Endothelial cell of umbilical vein (primary cell): ENCODE results near the gene ZSCAN26.

Source experiments
- EZH2 ChIP-seq: IDR thresholded peaks from 2 replicates; pipeline ENCODE4 v1.6.1; 2012; ENCODE audit warnings: borderline replicate concordance, low read depth, mild to moderate bottlenecking, moderate library complexity, low read length, inconsistent platforms; ENCODE audit not compliant: severe bottlenecking
- JUN ChIP-seq: IDR thresholded peaks from 2 replicates; pipeline ENCODE4 v1.6.1; 2011; ENCODE audit warnings: borderline replicate concordance, low read depth; ENCODE audit not compliant: insufficient read length, insufficient read depth
- POLR2A ChIP-seq: IDR thresholded peaks from 2 replicates; pipeline ENCODE4 v1.6.1; 2012; ENCODE audit warnings: low read depth, mild to moderate bottlenecking, control low read depth, low read length
- POLR2AphosphoS5 ChIP-seq: IDR thresholded peaks from 2 replicates; pipeline ENCODE4 v1.6.1; 2012; ENCODE audit warnings: low read depth, mild to moderate bottlenecking, control low read depth, low read length, moderate library complexity; ENCODE audit not compliant: insufficient read depth
- TF ChIP-seq, protein P1 (sequence below), 2 donors: IDR thresholded peaks; 1 replicate in 1 of 2; 2 replicates in 1 of 2; pipeline ENCODE4 v1.5.1; 2011; ENCODE audit warnings: low read length in 2 of 2, mild to moderate bottlenecking in 2 of 2, moderate library complexity in 2 of 2, control low read depth in 1 of 2, inconsistent platforms in 1 of 2, low read depth in 1 of 2; ENCODE audit not compliant: insufficient read depth in 1 of 2; ENCODE audit errors: extremely low read depth in 1 of 2
- TF ChIP-seq, protein P2 (sequence below): IDR thresholded peaks from 2 replicates; pipeline ENCODE4 v1.6.1; 2011; ENCODE audit not compliant: insufficient read depth, insufficient read length

DNA sequence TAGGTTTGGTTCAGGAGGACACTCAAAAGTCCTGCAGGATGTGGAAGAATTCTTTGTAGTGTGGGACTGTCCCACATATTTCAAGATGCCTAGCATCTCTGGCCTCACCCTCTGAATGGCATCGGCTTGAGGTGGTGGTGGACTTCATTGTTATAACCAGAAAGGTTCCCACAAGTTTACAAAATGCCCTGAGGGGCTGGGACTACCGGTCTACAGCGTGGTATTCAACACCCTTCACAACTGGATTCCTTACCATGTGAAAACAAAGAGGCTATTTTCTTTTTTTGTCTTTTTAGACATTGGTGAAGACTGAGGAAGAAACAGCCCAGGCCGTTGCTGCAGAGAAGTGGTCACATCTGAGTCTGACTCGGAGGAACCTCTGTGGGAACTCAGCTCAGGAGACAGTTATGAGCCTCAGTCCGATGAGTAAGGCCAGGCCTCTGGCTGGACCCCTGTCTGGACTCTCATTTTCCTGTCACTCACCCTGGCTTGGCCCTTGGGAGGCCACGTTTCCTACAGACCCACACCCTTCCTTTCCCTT, 29.6 kb downstream of the ZSCAN26 start:
- TF ChIP-seq, protein P1, sequence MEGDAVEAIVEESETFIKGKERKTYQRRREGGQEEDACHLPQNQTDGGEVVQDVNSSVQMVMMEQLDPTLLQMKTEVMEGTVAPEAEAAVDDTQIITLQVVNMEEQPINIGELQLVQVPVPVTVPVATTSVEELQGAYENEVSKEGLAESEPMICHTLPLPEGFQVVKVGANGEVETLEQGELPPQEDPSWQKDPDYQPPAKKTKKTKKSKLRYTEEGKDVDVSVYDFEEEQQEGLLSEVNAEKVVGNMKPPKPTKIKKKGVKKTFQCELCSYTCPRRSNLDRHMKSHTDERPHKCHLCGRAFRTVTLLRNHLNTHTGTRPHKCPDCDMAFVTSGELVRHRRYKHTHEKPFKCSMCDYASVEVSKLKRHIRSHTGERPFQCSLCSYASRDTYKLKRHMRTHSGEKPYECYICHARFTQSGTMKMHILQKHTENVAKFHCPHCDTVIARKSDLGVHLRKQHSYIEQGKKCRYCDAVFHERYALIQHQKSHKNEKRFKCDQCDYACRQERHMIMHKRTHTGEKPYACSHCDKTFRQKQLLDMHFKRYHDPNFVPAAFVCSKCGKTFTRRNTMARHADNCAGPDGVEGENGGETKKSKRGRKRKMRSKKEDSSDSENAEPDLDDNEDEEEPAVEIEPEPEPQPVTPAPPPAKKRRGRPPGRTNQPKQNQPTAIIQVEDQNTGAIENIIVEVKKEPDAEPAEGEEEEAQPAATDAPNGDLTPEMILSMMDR (IDR thresholded peaks at IDR 0.05; ENCODE audit: extremely low read depth in 1 of 2, insufficient read depth in 1 of 2, low read depth in 1 of 2, low read length in 2 of 2) = no peak
- TF ChIP-seq POLR2A (no peak), JUN (no peak), POLR2AphosphoS5 (no peak), EZH2 (no peak)
- TF ChIP-seq, protein P2, sequence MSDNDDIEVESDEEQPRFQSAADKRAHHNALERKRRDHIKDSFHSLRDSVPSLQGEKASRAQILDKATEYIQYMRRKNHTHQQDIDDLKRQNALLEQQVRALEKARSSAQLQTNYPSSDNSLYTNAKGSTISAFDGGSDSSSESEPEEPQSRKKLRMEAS = no peak
